Measurements from ENCODE around the gene PRDM16. TPM values are rescaled to one million over a fixed set of nuclear protein-coding genes. Genes with fewer than 3 reads are reported as not detected.
A peak's percentile ranks its signal among the peaks of the same experiment; 100 is the strongest.

Gene PRDM16
- total and polyA plus RNA-seq, 7 donors = 0.04 to 1.2 (median 0.31) TPM

- DNase-seq = peak in 1 of 2 donors; percentile 40
- peaks cover 12% of the 10 kb centered on the region for H3K4me1 ChIP-seq
- TF ChIP-seq, protein P1, sequence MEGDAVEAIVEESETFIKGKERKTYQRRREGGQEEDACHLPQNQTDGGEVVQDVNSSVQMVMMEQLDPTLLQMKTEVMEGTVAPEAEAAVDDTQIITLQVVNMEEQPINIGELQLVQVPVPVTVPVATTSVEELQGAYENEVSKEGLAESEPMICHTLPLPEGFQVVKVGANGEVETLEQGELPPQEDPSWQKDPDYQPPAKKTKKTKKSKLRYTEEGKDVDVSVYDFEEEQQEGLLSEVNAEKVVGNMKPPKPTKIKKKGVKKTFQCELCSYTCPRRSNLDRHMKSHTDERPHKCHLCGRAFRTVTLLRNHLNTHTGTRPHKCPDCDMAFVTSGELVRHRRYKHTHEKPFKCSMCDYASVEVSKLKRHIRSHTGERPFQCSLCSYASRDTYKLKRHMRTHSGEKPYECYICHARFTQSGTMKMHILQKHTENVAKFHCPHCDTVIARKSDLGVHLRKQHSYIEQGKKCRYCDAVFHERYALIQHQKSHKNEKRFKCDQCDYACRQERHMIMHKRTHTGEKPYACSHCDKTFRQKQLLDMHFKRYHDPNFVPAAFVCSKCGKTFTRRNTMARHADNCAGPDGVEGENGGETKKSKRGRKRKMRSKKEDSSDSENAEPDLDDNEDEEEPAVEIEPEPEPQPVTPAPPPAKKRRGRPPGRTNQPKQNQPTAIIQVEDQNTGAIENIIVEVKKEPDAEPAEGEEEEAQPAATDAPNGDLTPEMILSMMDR (IDR thresholded peaks at IDR 0.05) = no peak
- 89 to 95% (median 91%) methylated on average over 9 to 11 of the region's 11 CpGs for WGBS, 3 donors
- H3K27ac ChIP-seq = no peak overlapping the region
- no peaks in the 10 kb centered on the region for H3K9me3 ChIP-seq
- no peaks in the 10 kb centered on the region for H3K27me3 ChIP-seq (ENCODE audit: insufficient read depth in 3 of 3, low read length in 2 of 3)
- ATAC-seq = no peak
- H3K4me3 ChIP-seq = no peak overlapping the region
- H3K36me3 ChIP-seq (ENCODE audit: insufficient read depth in 1 of 2, low read depth in 1 of 2) = no peaks in the 10 kb centered on the region
- intact Hi-C loops (cut with DNase I) = no loop called here
Observed at GRCh38 chr1:3464649-3465025, 395.6 kb downstream of the PRDM16 start.

DNA sequence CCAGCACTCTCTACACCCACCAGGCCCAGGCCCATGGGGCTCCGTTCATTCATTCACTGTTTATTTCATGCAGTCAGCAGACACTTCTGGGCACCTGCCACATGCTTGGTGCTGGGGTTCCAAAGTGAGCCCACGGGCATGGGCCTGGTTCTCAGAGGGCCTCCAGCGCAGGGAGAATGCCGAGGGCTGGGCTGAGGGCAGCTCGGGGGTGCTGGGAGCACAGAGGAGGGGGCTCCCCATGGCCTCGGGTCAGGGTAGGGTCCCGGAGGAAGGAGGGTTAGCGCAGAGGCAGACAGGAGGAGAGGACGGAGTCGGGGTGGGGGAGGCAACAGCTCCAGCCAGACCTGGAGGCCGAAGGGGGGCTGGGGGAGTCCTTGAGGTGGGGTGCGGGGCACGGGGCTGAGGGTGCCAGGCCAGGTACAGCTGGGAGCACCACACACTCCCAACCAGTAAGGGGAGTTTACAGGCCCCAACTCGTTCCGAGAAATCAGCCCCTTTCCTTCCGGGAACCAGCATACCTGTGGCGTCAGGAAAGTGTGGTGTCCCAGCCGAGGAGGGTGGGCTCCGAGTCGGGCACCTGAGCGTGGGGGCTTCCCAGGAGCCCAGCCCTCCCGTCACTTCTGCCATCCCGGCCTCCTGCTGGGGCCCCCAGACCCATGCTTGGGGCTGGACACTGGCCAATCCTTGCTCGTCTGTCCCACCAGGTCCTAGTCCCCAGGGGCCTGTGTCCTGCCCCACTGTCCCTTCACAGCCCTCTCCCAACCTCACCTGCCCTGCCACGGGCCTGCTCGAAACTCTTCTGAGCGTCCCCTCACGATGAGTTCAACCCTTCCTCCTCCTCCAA lies 396.3 kb downstream of the PRDM16 start:
- TF ChIP-seq, protein P1 (IDR thresholded peaks at IDR 0.05) = no peak
- DNase-seq = peak in 1 of 2 donors; percentile 47
- intact Hi-C loops (cut with DNase I) = no loop called here
- ATAC-seq = no peak
- WGBS, 3 donors = 80 to 86% (median 84%) methylated on average over 16 to 28 of the region's 28 CpGs
- H3K4me1 ChIP-seq = peaks cover 5% of the 10 kb centered on the region
- no peak overlapping the region for H3K27ac ChIP-seq
- no peaks in the 10 kb centered on the region for H3K36me3 ChIP-seq (ENCODE audit: insufficient read depth in 1 of 2, low read depth in 1 of 2)
- H3K9me3 ChIP-seq = no peaks in the 10 kb centered on the region
- no peaks in the 10 kb centered on the region for H3K27me3 ChIP-seq (ENCODE audit: insufficient read depth in 3 of 3, low read length in 2 of 3)
- no peak overlapping the region for H3K4me3 ChIP-seq

DNA sequence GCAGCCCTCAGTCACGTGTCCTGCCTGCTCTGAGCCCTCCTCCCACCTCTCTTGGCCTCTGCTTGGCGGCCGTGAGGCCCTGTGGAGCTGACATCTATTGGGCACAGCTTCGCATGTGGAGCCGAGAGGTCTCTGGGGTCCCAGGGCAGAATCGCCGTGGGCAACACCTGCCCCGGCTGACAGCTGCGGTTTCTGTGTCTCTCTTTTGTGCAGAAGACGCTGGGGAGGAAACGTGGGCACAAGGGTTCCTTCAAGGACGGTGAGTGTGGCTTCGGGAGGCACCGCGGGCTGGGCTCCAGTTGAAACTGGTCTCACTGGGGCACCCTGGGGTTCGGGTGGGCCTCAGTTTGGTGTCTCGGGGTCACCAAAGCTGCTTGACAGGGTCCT lies 396.9 kb downstream of the PRDM16 start:
- peak; percentile 5 to 17 for DNase-seq
- no peaks in the 10 kb centered on the region for H3K27me3 ChIP-seq (ENCODE audit: insufficient read depth in 3 of 3, low read length in 2 of 3)
- no peaks in the 10 kb centered on the region for H3K36me3 ChIP-seq (ENCODE audit: insufficient read depth in 1 of 2, low read depth in 1 of 2)
- WGBS, 3 donors = 66 to 77% (median 75%) methylated on average over 17 of the region's 17 CpGs
- H3K4me1 ChIP-seq = no peaks in the 10 kb centered on the region
- intact Hi-C loops (cut with DNase I) = no loop called here
- TF ChIP-seq, protein P1 (IDR thresholded peaks at IDR 0.05) = no peak
- H3K27ac ChIP-seq = no peak overlapping the region
- H3K9me3 ChIP-seq = no peaks in the 10 kb centered on the region
- no peak for ATAC-seq
- H3K4me3 ChIP-seq = no peak overlapping the region

DNA sequence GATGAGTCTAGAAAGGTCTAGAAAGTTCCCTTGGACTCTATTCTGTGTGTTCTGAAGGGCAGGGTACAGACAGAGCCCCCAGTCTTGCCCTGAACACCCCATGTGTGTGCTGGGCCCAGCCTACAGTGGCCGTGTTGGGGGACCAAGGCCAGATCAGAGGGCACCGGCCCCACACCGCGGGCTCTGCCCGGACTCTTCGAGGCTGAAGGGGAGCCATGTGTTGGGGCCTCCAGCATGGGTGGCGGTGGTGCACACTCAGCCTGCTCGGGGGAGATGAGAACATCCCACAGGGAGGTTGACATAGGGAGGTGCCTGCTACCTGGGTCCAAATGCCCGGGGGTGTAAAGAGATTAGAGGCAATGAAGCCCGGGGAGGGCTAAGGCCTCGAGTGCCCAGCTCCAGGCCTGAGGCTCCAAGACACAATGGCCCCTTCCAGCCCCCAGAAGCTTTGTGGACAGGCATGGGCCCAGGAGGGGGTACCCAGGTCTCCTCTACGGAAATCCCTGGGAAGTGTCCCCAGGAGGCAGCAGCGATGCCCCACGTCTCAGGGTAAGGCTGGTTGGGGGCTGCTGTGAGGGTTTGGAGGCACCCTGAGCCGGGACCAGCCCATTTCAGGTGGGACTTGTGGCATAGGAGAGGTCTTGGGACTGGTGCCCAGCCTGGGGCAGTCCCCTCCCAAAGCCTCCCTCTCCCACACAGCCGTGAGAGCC lies 397.5 kb downstream of the PRDM16 start:
- no peak overlapping the region for H3K4me3 ChIP-seq
- ATAC-seq (no peak), DNase-seq (peak in 1 of 2 donors; percentile 27)
- WGBS, 3 donors = 88 to 91% (median 90%) methylated on average over 15 to 16 of the region's 16 CpGs
- TF ChIP-seq, protein P1 (IDR thresholded peaks at IDR 0.05) = no peak
- H3K4me1 ChIP-seq = peaks cover 5% of the 10 kb centered on the region
- H3K27me3 ChIP-seq (ENCODE audit: insufficient read depth in 3 of 3, low read length in 2 of 3) = no peaks in the 10 kb centered on the region
- no peak overlapping the region for H3K27ac ChIP-seq
- H3K36me3 ChIP-seq (ENCODE audit: insufficient read depth in 1 of 2, low read depth in 1 of 2) = no peaks in the 10 kb centered on the region
- intact Hi-C loops (cut with DNase I) = no loop called here
- H3K9me3 ChIP-seq = no peaks in the 10 kb centered on the region
